ENCODE results near the gene SNW1. TPM values are rescaled to one million over a fixed set of nuclear protein-coding genes. Genes with fewer than 3 reads are reported as not detected.

SNW1 gene
- total RNA-seq, 1 donor from 2014 or later, result 54.2 TPM

Other genes with a start within 250 kb of the SNW1 start
- 40.1 TPM for gene SPTLC2, start 144.5 kb downstream of the SNW1 start, total RNA-seq
- gene ALKBH1, start 53.1 kb downstream of the SNW1 start, total RNA-seq, result 7.5 TPM
- gene SLIRP, start 53.1 kb downstream of the SNW1 start, total RNA-seq, result 113 TPM
- 4.3 TPM for gene ADCK1, start 39.0 kb upstream of the SNW1 start, total RNA-seq